Uterus (tissue), 4 donors: Measurements from ENCODE around the gene CTSK. TPM values are rescaled to one million over a fixed set of nuclear protein-coding genes. Genes with fewer than 3 reads are reported as not detected.

Experiments
- DNase-seq, 2 donors: peaks; one replicate each; pipeline ENCODE4 v3.0.0-alpha.2; 2019 to 2020
- H3K27ac ChIP-seq, 2 donors: fragments of 200-600 bp; sonication (generic); 1 replicate in 1 of 2; 2 replicates in 1 of 2; pipeline ENCODE4 v1.5.1; 2016 to 2018
- H3K27me3 ChIP-seq, 2 donors: fragments of 200-600 bp; sonication (generic); one replicate each; pipeline ENCODE4 v1.5.1; 2018 to 2019; ENCODE audit warnings: control low read depth in 1 of 2
- H3K36me3 ChIP-seq, 2 donors: fragments of 200-600 bp; sonication (generic); one replicate each; pipeline ENCODE4 v1.5.1; 2019; ENCODE audit warnings: control low read depth in 1 of 2
- H3K4me1 ChIP-seq, 2 donors: fragments of 200-600 bp; sonication (generic); one replicate each; pipeline ENCODE4 v1.5.1; 2018 to 2019; ENCODE audit warnings: control low read depth in 1 of 2
- H3K4me3 ChIP-seq, 2 donors: fragments of 200-600 bp; sonication (generic); 1 replicate in 1 of 2; 2 replicates in 1 of 2; pipeline ENCODE4 v1.5.1; 2018 to 2019; ENCODE audit warnings: mild to moderate bottlenecking in 1 of 2
- H3K9me3 ChIP-seq, 2 donors: fragments of 200-600 bp; sonication (generic); one replicate each; pipeline ENCODE4 v1.5.1; 2019; ENCODE audit warnings: control low read depth in 1 of 2
- POLR2A ChIP-seq, 2 donors: fragments of 450-650 bp; IDR thresholded peaks; one replicate each; pipeline ENCODE4 v1.6.1; 2016; ENCODE audit warnings: antibody characterized with exemption in 2 of 2, mild to moderate bottlenecking in 1 of 2, moderate library complexity in 1 of 2
- intact Hi-C: fragments of 100-400 bp; cut with DNase I; formaldehyde crosslinking; loops from one replicate; pipeline ENCODE4 v1.15.1; 2023; ENCODE audit warnings: low total_unique reads
- total RNA-seq, 4 donors: library from RNA; depleted of rRNA in 3 of 4; stranded (reverse); fragments of >200 nt in 3 of 4; gene quantifications; one replicate each; pipeline versions ENCODE4 v1.1.0 to v1.2.4, GENCODE V29; 2014 to 2023
- TF ChIP-seq, protein P1 (sequence below), 4 experiments: fragments of 200-600 bp in 2 of 4; fragments of 450-650 bp in 2 of 4; sonication (generic) in 2 of 4; IDR thresholded peaks; one replicate each; pipeline ENCODE4 v1.5.1; 2016 to 2019; ENCODE audit warnings: antibody characterized with exemption in 4 of 4, mild to moderate bottlenecking in 2 of 4, moderate library complexity in 1 of 4
- donor health status: DM: yes; HTN: yes; CAD: no.

CTSK gene
- total RNA-seq, 4 donors from 2014 or later, result 83.5 to 168 (median 114) TPM

- H3K9me3 ChIP-seq, result no peaks in the 10 kb centered on the region
- H3K4me3 ChIP-seq, result no peak overlapping the region
- peak overlapping the region in 1 of 2 donors; percentile 25 for H3K27ac ChIP-seq
- no peaks in the 10 kb centered on the region for H3K27me3 ChIP-seq
- no peak for DNase-seq
- H3K4me1 ChIP-seq, result no peaks in the 10 kb centered on the region
- TF ChIP-seq POLR2A (IDR thresholded peaks at IDR 0.05), result no peak
- TF ChIP-seq, protein P1, sequence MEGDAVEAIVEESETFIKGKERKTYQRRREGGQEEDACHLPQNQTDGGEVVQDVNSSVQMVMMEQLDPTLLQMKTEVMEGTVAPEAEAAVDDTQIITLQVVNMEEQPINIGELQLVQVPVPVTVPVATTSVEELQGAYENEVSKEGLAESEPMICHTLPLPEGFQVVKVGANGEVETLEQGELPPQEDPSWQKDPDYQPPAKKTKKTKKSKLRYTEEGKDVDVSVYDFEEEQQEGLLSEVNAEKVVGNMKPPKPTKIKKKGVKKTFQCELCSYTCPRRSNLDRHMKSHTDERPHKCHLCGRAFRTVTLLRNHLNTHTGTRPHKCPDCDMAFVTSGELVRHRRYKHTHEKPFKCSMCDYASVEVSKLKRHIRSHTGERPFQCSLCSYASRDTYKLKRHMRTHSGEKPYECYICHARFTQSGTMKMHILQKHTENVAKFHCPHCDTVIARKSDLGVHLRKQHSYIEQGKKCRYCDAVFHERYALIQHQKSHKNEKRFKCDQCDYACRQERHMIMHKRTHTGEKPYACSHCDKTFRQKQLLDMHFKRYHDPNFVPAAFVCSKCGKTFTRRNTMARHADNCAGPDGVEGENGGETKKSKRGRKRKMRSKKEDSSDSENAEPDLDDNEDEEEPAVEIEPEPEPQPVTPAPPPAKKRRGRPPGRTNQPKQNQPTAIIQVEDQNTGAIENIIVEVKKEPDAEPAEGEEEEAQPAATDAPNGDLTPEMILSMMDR (IDR thresholded peaks at IDR 0.05), result no peak
- H3K36me3 ChIP-seq, result no peaks in the 10 kb centered on the region
- intact Hi-C loops, result no loop called here
These were observed 3.0 kb upstream of the CTSK start for GRCh38 chr1:150810958-150811659.

DNA sequence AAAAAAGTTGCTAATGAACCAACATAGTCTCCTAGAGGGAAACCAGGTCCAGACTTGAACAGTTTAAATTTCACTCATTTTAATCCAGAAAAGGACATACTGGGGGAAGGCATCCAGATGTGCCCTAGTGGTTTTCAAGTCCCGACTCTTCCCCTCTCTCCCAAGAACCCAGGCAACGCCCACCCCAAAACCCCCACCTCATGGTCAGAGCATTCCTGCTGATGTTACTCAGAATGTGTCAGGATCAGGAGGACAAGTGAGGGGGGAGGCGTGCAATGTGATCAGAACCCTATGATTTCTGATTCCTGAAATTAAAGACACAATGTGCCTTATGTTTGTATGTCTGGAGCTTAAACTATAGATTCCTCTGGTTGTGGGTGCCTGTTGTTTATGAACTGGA lies 1.6 kb upstream of the CTSK start:
- DNase-seq, result peak; percentile 31 to 39
- Histone ChIP-seq H3K36me3 (no peaks in the 10 kb centered on the region), H3K4me1 (no peaks in the 10 kb centered on the region), H3K9me3 (no peaks in the 10 kb centered on the region), H3K27me3 (no peaks in the 10 kb centered on the region), H3K4me3 (no peak overlapping the region), H3K27ac (peak overlapping the region; percentile 39 to 82)
- TF ChIP-seq, protein P1 (IDR thresholded peaks at IDR 0.05), result no peak
- TF ChIP-seq POLR2A (IDR thresholded peaks at IDR 0.05), result no peak
- intact Hi-C loops, result no loop called here

GRCh38 chr1:150808846-150809245 lies 786 bp upstream of the CTSK start:
- Histone ChIP-seq H3K36me3 (no peaks in the 10 kb centered on the region), H3K9me3 (no peaks in the 10 kb centered on the region), H3K27ac (peak overlapping the region; percentile 72 to 82), H3K27me3 (no peaks in the 10 kb centered on the region), H3K4me3 (peak overlapping the region; percentile 28 to 39), H3K4me1 (no peaks in the 10 kb centered on the region)
- no peak for DNase-seq
- TF ChIP-seq POLR2A (IDR thresholded peaks at IDR 0.05), result no peak
- TF ChIP-seq, protein P1 (IDR thresholded peaks at IDR 0.05), result no peak
- intact Hi-C loops, result no loop called here

DNA sequence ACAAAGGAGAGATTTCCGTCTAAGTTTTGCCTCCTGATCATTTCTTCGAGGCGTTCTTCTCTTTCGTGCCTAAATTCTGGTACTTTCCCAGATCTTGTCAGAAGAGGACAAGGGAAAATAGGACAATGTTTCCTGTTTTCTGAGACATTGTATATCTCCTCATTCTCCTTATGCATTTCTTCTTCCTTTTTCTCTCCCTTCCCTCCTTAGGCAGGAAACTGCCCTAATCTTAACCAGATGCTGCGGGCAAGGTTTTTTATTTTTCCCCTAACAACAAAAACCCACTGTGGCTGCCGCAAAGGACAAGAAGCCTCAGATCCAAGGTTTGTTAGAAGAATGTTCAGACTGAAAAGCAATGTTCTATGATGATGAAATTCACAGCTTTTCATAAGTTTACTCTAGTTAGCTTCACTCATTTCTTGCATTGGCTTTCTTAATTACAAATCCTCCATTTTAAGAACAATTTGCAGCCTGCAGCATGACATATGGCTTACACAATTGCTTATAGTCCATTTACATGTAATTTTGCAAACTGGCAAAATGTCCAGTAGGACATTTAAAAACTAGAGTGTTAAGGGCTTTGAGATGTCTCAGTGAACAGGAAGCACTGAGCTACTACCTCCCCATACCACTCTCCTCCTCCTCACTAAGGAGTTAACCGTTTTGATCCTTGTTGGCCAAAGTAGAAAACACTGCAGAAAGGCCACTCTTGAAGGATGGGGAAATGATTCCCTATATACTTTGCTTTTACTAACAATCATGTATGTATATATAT lies 624 bp downstream of the CTSK start:
- Histone ChIP-seq H3K4me3 (peak overlapping the region; percentile 28 to 39), H3K27ac (peak overlapping the region; percentile 72 to 82)
- intact Hi-C loops, result no loop called here

More for the DNA sequence above, 624 bp downstream of the CTSK start:
- DNase-seq, result no peak
- no peaks in the 10 kb centered on the region for H3K9me3 ChIP-seq
- no peak for TF ChIP-seq POLR2A (IDR thresholded peaks at IDR 0.05)
- TF ChIP-seq, protein P1 (IDR thresholded peaks at IDR 0.05), result no peak
- no peaks in the 10 kb centered on the region for H3K27me3 ChIP-seq
- no peaks in the 10 kb centered on the region for H3K36me3 ChIP-seq
- no peaks in the 10 kb centered on the region for H3K4me1 ChIP-seq
